ENCODE measurements around the gene LPP. TPM values are rescaled to one million over a fixed set of nuclear protein-coding genes. Genes with fewer than 3 reads are reported as not detected.

The LPP gene
- polyA plus RNA-seq, 1 experiment, result 76.3 TPM

- Histone ChIP-seq H3K4me3 (ENCODE audit: low read depth, low read length) (no peak overlapping the region), H3K9me3 (ENCODE audit: control insufficient read depth, insufficient read depth, low read length) (no peaks in the 10 kb centered on the region), H3K27me3 (ENCODE audit: control insufficient read depth, insufficient read depth, low read length) (no peaks in the 10 kb centered on the region), H3K27ac (ENCODE audit: low read depth, low read length) (no peak overlapping the region)
- ChIA-PET CTCF (no interaction called here), POLR2A (no interaction called here)
- no peak for DNase-seq (ENCODE audit: low read depth, low spot score)
- TF ChIP-seq CTCF (IDR thresholded peaks at IDR 0.05; ENCODE audit: low read depth, low read length), result no peak
These were observed 516.5 kb downstream of the LPP start for GRCh38 chr3:188670446-188670845.

DNA sequence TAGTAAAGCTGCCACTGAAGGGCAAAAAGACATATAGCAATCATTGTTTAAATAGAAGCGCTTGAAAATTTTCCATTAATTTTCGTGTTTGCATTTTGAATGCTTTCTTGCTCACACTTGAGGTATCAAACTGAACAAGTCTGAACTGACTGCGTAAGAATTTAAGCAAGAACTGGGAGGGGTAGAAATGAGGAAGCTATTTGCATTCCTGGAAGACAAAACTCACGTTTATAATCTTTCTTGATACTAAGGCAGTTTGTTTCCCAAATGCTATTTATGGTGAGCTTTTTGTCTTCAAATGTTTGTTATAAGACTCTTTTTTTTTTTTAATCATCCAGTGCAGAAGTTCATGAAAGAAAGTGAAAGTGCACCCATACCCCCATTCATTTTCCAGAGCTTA is 518.0 kb downstream of the LPP start:
- ChIA-PET POLR2A (no interaction called here), CTCF (interaction anchor here (0.9 to 2.2 kb wide), 2 partner anchors 8 to 931 kb away, joined by 4 to 13 read pairs; no protein-coding TSS in a partner anchor)
- Histone ChIP-seq H3K27me3 (ENCODE audit: control insufficient read depth, insufficient read depth, low read length) (no peaks in the 10 kb centered on the region), H3K4me3 (ENCODE audit: low read depth, low read length) (no peak overlapping the region), H3K9me3 (ENCODE audit: control insufficient read depth, insufficient read depth, low read length) (peaks cover 3% of the 10 kb centered on the region; the same call in 1 of the 2 replicates), H3K27ac (ENCODE audit: low read depth, low read length) (no peak overlapping the region)
- DNase-seq (ENCODE audit: low read depth, low spot score), result no peak
- no peak for TF ChIP-seq CTCF (IDR thresholded peaks at IDR 0.05; ENCODE audit: low read depth, low read length)

DNA sequence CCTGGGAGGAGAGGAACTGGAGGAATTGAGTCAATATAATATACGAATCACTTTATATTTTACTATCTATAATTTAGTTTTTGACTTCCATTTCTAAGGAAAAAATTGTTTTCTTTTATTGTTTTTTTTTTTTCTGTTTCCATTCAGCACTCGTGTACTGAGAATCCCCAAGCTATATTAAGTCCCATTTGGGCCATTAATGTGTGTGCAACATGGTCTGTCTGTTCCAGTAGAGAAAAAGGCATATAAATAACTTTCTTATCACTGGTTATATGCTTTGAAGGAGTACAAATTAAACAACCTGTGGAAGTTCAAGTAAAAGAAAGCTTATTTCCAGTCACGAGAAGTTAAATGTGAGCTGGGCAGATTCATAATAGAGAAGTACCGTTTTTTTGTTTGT is 518.9 kb downstream of the LPP start:
- TF ChIP-seq CTCF (IDR thresholded peaks at IDR 0.05; ENCODE audit: low read depth, low read length), result no peak
- ChIA-PET CTCF (interaction anchor here (2.2 to 2.9 kb wide), 2 partner anchors 281 to 932 kb away, joined by 9 to 13 read pairs; no protein-coding TSS in a partner anchor), POLR2A (interaction anchor here (0.7 kb wide), 1 partner anchor 938 kb away, joined by 5 read pairs; no protein-coding TSS in a partner anchor)
- Histone ChIP-seq H3K9me3 (ENCODE audit: control insufficient read depth, insufficient read depth, low read length) (peaks cover 3% of the 10 kb centered on the region; the same call in 1 of the 2 replicates), H3K27ac (ENCODE audit: low read depth, low read length) (no peak overlapping the region), H3K27me3 (ENCODE audit: control insufficient read depth, insufficient read depth, low read length) (no peaks in the 10 kb centered on the region), H3K4me3 (ENCODE audit: low read depth, low read length) (no peak overlapping the region)
- no peak for DNase-seq (ENCODE audit: low read depth, low spot score)

DNA sequence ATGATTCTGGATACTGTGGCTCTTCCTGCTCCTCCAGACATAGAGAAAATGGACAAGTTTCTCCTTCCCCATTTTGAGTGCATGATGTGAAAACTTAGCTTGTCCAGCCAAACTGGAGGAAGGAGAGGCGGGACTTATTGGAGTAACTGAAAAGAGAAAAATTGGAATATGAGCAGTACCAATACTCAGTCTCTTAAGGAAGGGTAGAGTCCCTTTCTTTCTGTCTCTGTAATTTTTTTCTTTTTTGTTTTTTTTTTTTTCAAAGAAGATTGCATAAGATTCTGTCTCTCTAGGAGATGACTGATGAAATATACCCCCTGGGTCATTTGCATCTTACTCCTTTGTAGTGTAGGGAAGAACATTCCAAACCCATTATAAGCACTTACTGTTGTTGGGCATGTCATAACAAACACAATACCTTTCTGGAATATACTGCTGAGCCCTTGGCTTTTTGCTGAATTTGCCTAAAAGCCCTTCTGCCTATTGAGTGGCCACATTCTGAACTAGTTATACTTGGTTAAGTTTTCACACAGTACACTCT is 519.8 kb downstream of the LPP start:
- POLR2A ChIA-PET, result no interaction called here
- no peak for DNase-seq (ENCODE audit: low read depth, low spot score)
- Histone ChIP-seq H3K27me3 (ENCODE audit: control insufficient read depth, insufficient read depth, low read length) (no peaks in the 10 kb centered on the region), H3K27ac (ENCODE audit: low read depth, low read length) (no peak overlapping the region), H3K9me3 (ENCODE audit: control insufficient read depth, insufficient read depth, low read length) (peaks cover 3% of the 10 kb centered on the region; the same call in 1 of the 2 replicates), H3K4me3 (ENCODE audit: low read depth, low read length) (no peak overlapping the region)
- no peak for TF ChIP-seq CTCF (IDR thresholded peaks at IDR 0.05; ENCODE audit: low read depth, low read length)
- CTCF ChIA-PET, result interaction anchor here (1.1 to 2.9 kb wide), 2 partner anchors 281 to 282 kb away, joined by 4 to 9 read pairs; no protein-coding TSS in a partner anchor

DNA sequence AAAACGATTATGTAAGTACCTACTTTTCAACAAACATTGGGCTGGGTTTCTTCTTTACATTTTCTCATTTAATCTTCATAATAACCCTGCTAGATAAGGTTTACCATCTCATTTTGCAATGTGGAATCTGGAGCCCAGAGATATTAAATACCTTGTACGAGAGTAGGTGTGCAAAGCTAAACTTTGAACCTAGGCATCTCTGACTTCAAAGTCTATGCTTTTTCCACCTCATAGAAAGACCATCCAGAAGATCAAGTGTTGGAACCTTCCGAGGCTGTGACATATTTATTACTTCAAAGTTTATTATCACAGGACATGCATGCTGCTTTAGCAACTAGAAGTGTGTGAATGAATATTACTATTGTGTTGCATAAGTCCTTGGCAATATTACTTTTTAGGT is 520.6 kb downstream of the LPP start:
- H3K27ac ChIP-seq (ENCODE audit: low read depth, low read length), result no peak overlapping the region
- H3K9me3 ChIP-seq (ENCODE audit: control insufficient read depth, insufficient read depth, low read length), result peaks cover 3% of the 10 kb centered on the region; the same call in 1 of the 2 replicates
- H3K27me3 ChIP-seq (ENCODE audit: control insufficient read depth, insufficient read depth, low read length), result no peaks in the 10 kb centered on the region
- DNase-seq (ENCODE audit: low read depth, low spot score), result no peak
- TF ChIP-seq CTCF (IDR thresholded peaks at IDR 0.05; ENCODE audit: low read depth, low read length), result no peak
- no peak overlapping the region for H3K4me3 ChIP-seq (ENCODE audit: low read depth, low read length)
- CTCF ChIA-PET, result interaction anchor here (1.1 to 2.9 kb wide), 2 partner anchors 280 to 281 kb away, joined by 4 to 9 read pairs; no protein-coding TSS in a partner anchor
- POLR2A ChIA-PET, result no interaction called here
